Activated CD4-positive, alpha-beta T cell treated with anti-CD3 and anti-CD28 coated beads, Interleukin-2, amount 10 ng/mL, durations not matched to agents 7 days and 5 days (primary cell): ENCODE results near the gene EIF3L. TPM values are rescaled to one million over a fixed set of nuclear protein-coding genes. Genes with fewer than 3 reads are reported as not detected.

Experiments
- CTCF ChIA-PET: fragments of 350-600 bp; sonication (Branson Sonifier 250); formaldehyde crosslinking; loops from one replicate; lab custom pipeline; 2021; ENCODE audit warnings: antibody characterized with exemption; lab: Charles Lee
- POLR2A ChIA-PET: fragments of 350-600 bp; sonication (Branson Sonifier 250); formaldehyde crosslinking; loops from one replicate; lab custom pipeline; 2021; ENCODE audit warnings: antibody characterized with exemption; lab: Charles Lee
- DNase-seq: peaks from one replicate; pipeline ENCODE4 v3.0.0-alpha.2; 2020
- H3K27ac Mint-ChIP-seq: one replicate; pipeline ENCODE4 v1.8.0; 2021; ENCODE audit warnings: mild to moderate bottlenecking, moderate library complexity, mixed read lengths
- H3K27me3 Mint-ChIP-seq: one replicate; pipeline ENCODE4 v1.8.0; 2021; ENCODE audit warnings: mixed read lengths
- H3K36me3 Mint-ChIP-seq: one replicate; pipeline ENCODE4 v1.8.0; 2021; ENCODE audit warnings: low read depth, mixed read lengths
- H3K4me1 Mint-ChIP-seq: one replicate; pipeline ENCODE4 v1.8.0; 2021; ENCODE audit warnings: mixed read lengths
- H3K4me3 Mint-ChIP-seq: one replicate; pipeline ENCODE4 v1.8.0; 2021; ENCODE audit warnings: mild to moderate bottlenecking, moderate library complexity, mixed read lengths
- H3K9me3 Mint-ChIP-seq: one replicate; pipeline ENCODE4 v1.8.0; 2021; ENCODE audit warnings: mixed read lengths
- microRNA-seq: library from miRNA; unstranded; fragments of <30 nt; microRNA quantifications from one replicate; pipeline ENCODE4 v1.2.0, GENCODE V29; 2021; ENCODE audit warnings: borderline microRNAs expressed, borderline replicate concordance
- total RNA-seq, 2 experiments: library from RNA; stranded (reverse); gene quantifications; one replicate each; pipeline ENCODE4 v1.2.3, GENCODE V29; 2021

Gene EIF3L
- total RNA-seq, 2 experiments from 2014 or later, result 444 to 449 TPM

- peaks cover 8% of the 10 kb centered on the region for H3K36me3 Mint-ChIP-seq
- no peak overlapping the region for H3K27ac Mint-ChIP-seq
- DNase-seq, result peak; percentile 33
- no peaks in the 10 kb centered on the region for H3K9me3 Mint-ChIP-seq
- H3K4me3 Mint-ChIP-seq, result no peak overlapping the region
- CTCF ChIA-PET, result interaction anchor here (0.6 to 1.6 kb wide), 4 partner anchors 24 to 114 kb away, joined by 3 to 5 read pairs (median 4); partner anchors contain the start of gene MICALL1
- POLR2A ChIA-PET, result no interaction called here
- no peaks in the 10 kb centered on the region for H3K27me3 Mint-ChIP-seq
- H3K4me1 Mint-ChIP-seq, result peaks cover 18% of the 10 kb centered on the region
These were observed 81.2 kb downstream of the EIF3L start for GRCh38 chr22:37930270-37930951.

- no peaks in the 10 kb centered on the region for H3K9me3 Mint-ChIP-seq
- no peaks in the 10 kb centered on the region for H3K27me3 Mint-ChIP-seq
- ChIA-PET CTCF (interaction anchor here (0.6 to 1.6 kb wide), 6 partner anchors 17 to 115 kb away, joined by 3 to 5 read pairs (median 3); partner anchors contain the start of gene MICALL1), POLR2A (no interaction called here)
- peak overlapping the region; percentile 26 for H3K27ac Mint-ChIP-seq
- peaks cover 18% of the 10 kb centered on the region for H3K4me1 Mint-ChIP-seq
- DNase-seq, result no peak
- H3K4me3 Mint-ChIP-seq, result no peak overlapping the region
- H3K36me3 Mint-ChIP-seq, result peaks cover 8% of the 10 kb centered on the region
These were observed 81.8 kb downstream of the EIF3L start for GRCh38 chr22:37930952-37931440.

- POLR2A ChIA-PET, result interaction anchor here (0.6 kb wide), 1 partner anchor 66 kb away, joined by 3 read pairs; no protein-coding TSS in a partner anchor
- no peak for DNase-seq
- Mint-ChIP-seq H3K27me3 (no peaks in the 10 kb centered on the region), H3K27ac (no peak overlapping the region), H3K9me3 (no peaks in the 10 kb centered on the region), H3K36me3 (peaks cover 10% of the 10 kb centered on the region), H3K4me1 (peaks cover 18% of the 10 kb centered on the region), H3K4me3 (no peak overlapping the region)
- CTCF ChIA-PET, result interaction anchor here (0.8 to 1.6 kb wide), 6 partner anchors 16 to 116 kb away, joined by 3 to 5 read pairs (median 4); partner anchors contain the start of gene MICALL1
These were observed 82.7 kb downstream of the EIF3L start for GRCh38 chr22:37931893-37932389.

GRCh38 chr22:37932401-37932800 lies 83.2 kb downstream of the EIF3L start:
- Mint-ChIP-seq H3K9me3 (no peaks in the 10 kb centered on the region), H3K4me3 (no peak overlapping the region), H3K27ac (no peak overlapping the region), H3K4me1 (peaks cover 18% of the 10 kb centered on the region), H3K27me3 (no peaks in the 10 kb centered on the region), H3K36me3 (peaks cover 10% of the 10 kb centered on the region)
- POLR2A ChIA-PET, result no interaction called here
- CTCF ChIA-PET, result interaction anchor here (0.8 to 1.4 kb wide), 3 partner anchors 16 to 82 kb away, joined by 3 to 4 read pairs (median 3); no protein-coding TSS in a partner anchor
- DNase-seq, result no peak

GRCh38 chr22:37932821-37933578 lies 83.8 kb downstream of the EIF3L start:
- DNase-seq, result no peak
- CTCF ChIA-PET, result interaction anchor here (0.9 kb wide), 1 partner anchor 83 kb away, joined by 4 read pairs; no protein-coding TSS in a partner anchor
- no peaks in the 10 kb centered on the region for H3K9me3 Mint-ChIP-seq
- H3K36me3 Mint-ChIP-seq, result peaks cover 6% of the 10 kb centered on the region
- POLR2A ChIA-PET, result no interaction called here
- no peaks in the 10 kb centered on the region for H3K27me3 Mint-ChIP-seq
- no peak overlapping the region for H3K4me3 Mint-ChIP-seq
- peaks cover 18% of the 10 kb centered on the region for H3K4me1 Mint-ChIP-seq
- H3K27ac Mint-ChIP-seq, result no peak overlapping the region

- peaks cover 18% of the 10 kb centered on the region for H3K4me1 Mint-ChIP-seq
- no peaks in the 10 kb centered on the region for H3K27me3 Mint-ChIP-seq
- DNase-seq, result peak; percentile 86
- H3K4me3 Mint-ChIP-seq, result no peak overlapping the region
- POLR2A ChIA-PET, result no interaction called here
- H3K27ac Mint-ChIP-seq, result peak overlapping the region; percentile 63
- CTCF ChIA-PET, result interaction anchor here (0.6 to 1.0 kb wide), 10 partner anchors 9 to 323 kb away, joined by 3 to 6 read pairs (median 4); no protein-coding TSS in a partner anchor
- no peaks in the 10 kb centered on the region for H3K9me3 Mint-ChIP-seq
- H3K36me3 Mint-ChIP-seq, result peaks cover 4% of the 10 kb centered on the region
These were observed 84.6 kb downstream of the EIF3L start for GRCh38 chr22:37933711-37934376.

Small RNA genes lying within 50 kb of the gene (microRNA-seq; reads per million reads assigned to microRNA genes)
- gene MIR659, result 1.1 reads per million

Other genes with a start within 250 kb of the EIF3L start
- gene GGA1, start 240.6 kb upstream of the EIF3L start, total RNA-seq, result 10 to 100 TPM; 58.5 to 62.8 TPM
- gene SH3BP1, start 209.8 kb upstream of the EIF3L start, total RNA-seq, result 100 to 1,000 TPM; 184 to 187 TPM
- 10 to 100 TPM; 21.5 to 21.8 TPM for gene PDXP, start 190.7 kb upstream of the EIF3L start, total RNA-seq
- gene LGALS1, start 173.8 kb upstream of the EIF3L start, total RNA-seq, result 1,000 to 10,000 TPM; 1,140 to 1,273 TPM
- gene NOL12, start 163.1 kb upstream of the EIF3L start, total RNA-seq, result 10 to 100 TPM; 57.3 to 57.7 TPM
- 10 to 100 TPM; 44.1 to 53.5 TPM for gene TRIOBP, start 152.4 kb upstream of the EIF3L start, total RNA-seq
- 10 to 100 TPM; 10.4 to 12.0 TPM for gene GCAT, start 41.5 kb upstream of the EIF3L start, total RNA-seq
- gene GALR3, start 26.0 kb upstream of the EIF3L start, total RNA-seq, result not detected
- gene ANKRD54, start 5.1 kb upstream of the EIF3L start, total RNA-seq, result 10 to 100 TPM; 26.7 to 27.4 TPM
- gene MICALL1, start 56.9 kb downstream of the EIF3L start, total RNA-seq, result 10 to 100 TPM; 27.6 to 30.7 TPM
- under 1 TPM in 1 of 2 experiments, not detected in 1; 0.23 TPM for gene C22orf23, start 104.2 kb downstream of the EIF3L start, total RNA-seq
- gene POLR2F, start 104.3 kb downstream of the EIF3L start, total RNA-seq, result 10 to 100 TPM; 58.5 to 66.3 TPM
- not detected for gene SOX10, start 135.1 kb downstream of the EIF3L start, total RNA-seq
- gene PICK1, start 208.0 kb downstream of the EIF3L start, total RNA-seq, result 10 to 100 TPM; 15.2 to 15.4 TPM
- gene SLC16A8, start 234.8 kb downstream of the EIF3L start, total RNA-seq, result not detected